GM12878 (cell line): ENCODE measurements around the gene LRP1. TPM values are rescaled to one million over a fixed set of nuclear protein-coding genes. Genes with fewer than 3 reads are reported as not detected.

Experiments
- ATAC-seq: fragments of 200-7000 bp; cut with Tn5 transposase; 3 replicates; pipeline ENCODE4 v1.9.1; 2020; ENCODE audit warnings: mild to moderate bottlenecking, moderate library complexity
- BruUV-seq: library from RNA; stranded (reverse); fragments of 400-500 nt; replicated peaks from 2 replicates; lab custom pipeline; 2021; lab: Mats Ljungman, UMichigan
- CTCF ChIA-PET: fragments of 300-600 bp; sonication (Branson Sonifier 250); formaldehyde crosslinking; extraction: SDS; loops from one replicate; lab custom pipeline; 2021; ENCODE audit warnings: inconsistent platforms; lab: Yijun Ruan, JAX
- POLR2A ChIA-PET: fragments of 350-600 bp; formaldehyde crosslinking; extraction: SDS; loops from one replicate; lab custom pipeline; 2021; ENCODE audit warnings: inconsistent platforms; lab: Charles Lee
- RAD21 ChIA-PET: fragments of 300-600 bp; sonication (Branson Sonifier 250); formaldehyde crosslinking; loops from one replicate; lab custom pipeline; 2023; ENCODE audit warnings: antibody characterized with exemption; ENCODE audit not compliant: unreplicated experiment; lab: Charles Lee
- SMC1A ChIA-PET: fragments of 300-600 bp; sonication (Branson Sonifier 250); formaldehyde crosslinking; loops from one replicate; lab custom pipeline; 2023; ENCODE audit not compliant: unreplicated experiment, uncharacterized antibody; lab: Charles Lee
- DNase-seq: peaks from one replicate; pipeline ENCODE4 v3.0.0-alpha.2; 2011; ENCODE audit warnings: low read depth, low spot score
- FAIRE-seq: peaks from 3 replicates; lab custom pipeline; 2011; peaks lifted over from hg19 to GRCh38; lab: Jason Lieb, UNC
- H2AFZ ChIP-seq: 2 replicates; pipeline ENCODE4 v1.6.0; 2011; ENCODE audit warnings: low read depth, low read length, control low read depth; ENCODE audit not compliant: control insufficient read depth
- H3K27ac ChIP-seq: 2 replicates; pipeline ENCODE4 v1.5.1; 2011; ENCODE audit warnings: control low read depth; ENCODE audit not compliant: control insufficient read depth, insufficient read depth
- H3K27me3 ChIP-seq, 2 experiments: replicated peaks in 1 of 2; 2 replicates each; pipeline versions ENCODE4 v1.6.0 to v1.6.1; 2011; ENCODE audit warnings: low read length in 1 of 2; ENCODE audit not compliant: control insufficient read depth in 2 of 2, insufficient read depth in 2 of 2
- H3K36me3 ChIP-seq, 2 experiments: 2 replicates each; pipeline ENCODE4 v1.5.1; 2011; ENCODE audit warnings: low read length in 1 of 2; ENCODE audit not compliant: control insufficient read depth in 2 of 2, insufficient read depth in 2 of 2
- H3K4me1 ChIP-seq: 2 replicates; pipeline ENCODE4 v1.6.1; 2011; ENCODE audit warnings: mild to moderate bottlenecking, low read length, moderate library complexity, mixed read lengths; ENCODE audit not compliant: control insufficient read depth, insufficient read depth
- H3K4me2 ChIP-seq: 2 replicates; pipeline ENCODE4 v1.6.0; 2011; ENCODE audit warnings: control low read depth; ENCODE audit not compliant: control insufficient read depth, insufficient read depth
- H3K4me3 ChIP-seq: fragments of 200-600 bp; sonication (generic); 2 replicates; pipeline ENCODE4 v1.5.1; 2016
- H3K79me2 ChIP-seq: 2 replicates; pipeline ENCODE4 v1.6.0; 2011; ENCODE audit warnings: low read length; ENCODE audit not compliant: control insufficient read depth, insufficient read depth
- H3K9ac ChIP-seq: 2 replicates; pipeline ENCODE4 v1.8.0; 2011; ENCODE audit warnings: low read length, control low read depth, mixed read lengths; ENCODE audit not compliant: control insufficient read depth, insufficient read depth
- H3K9me3 ChIP-seq: replicated peaks from 3 replicates; pipeline ENCODE4 v1.5.1; 2011; ENCODE audit warnings: mild to moderate bottlenecking, low read length; ENCODE audit not compliant: control insufficient read depth, insufficient read depth
- H4K20me1 ChIP-seq: 2 replicates; pipeline ENCODE4 v1.6.0; 2011; ENCODE audit not compliant: control insufficient read depth, insufficient read depth
- BCL11A ChIP-seq: IDR thresholded peaks from 2 replicates; pipeline ENCODE4 v1.6.1; 2011; ENCODE audit warnings: low read depth, low read length
- DPF2 ChIP-seq: fragments of 450-650 bp; IDR thresholded peaks from 2 replicates; pipeline ENCODE4 v1.6.1; 2017; ENCODE audit warnings: mild to moderate bottlenecking
- ESRRA ChIP-seq: IDR thresholded peaks from 2 replicates; pipeline ENCODE4 v1.6.1; 2012; ENCODE audit warnings: mild to moderate bottlenecking, low read length, improper control_type of control experiment
- FOS ChIP-seq: IDR thresholded peaks from 3 replicates; pipeline ENCODE4 v1.6.1; 2011; ENCODE audit warnings: borderline replicate concordance; ENCODE audit not compliant: insufficient read length; ENCODE audit errors: extremely low read depth
- GABPA ChIP-seq: IDR thresholded peaks from 2 replicates; pipeline ENCODE4 v1.6.1; 2014; ENCODE audit warnings: antibody characterized with exemption, low read depth, mild to moderate bottlenecking, inconsistent platforms
- KLF5 ChIP-seq: fragments of 450-650 bp; IDR thresholded peaks from 2 replicates; pipeline ENCODE4 v1.6.1; 2014; ENCODE audit warnings: mild to moderate bottlenecking; ENCODE audit not compliant: partially characterized antibody
- RAD51 ChIP-seq: fragments of 450-650 bp; IDR thresholded peaks from 2 replicates; pipeline ENCODE4 v1.6.1; 2016; ENCODE audit warnings: moderate library complexity, mild to moderate bottlenecking, inconsistent platforms
- RCOR1 ChIP-seq: conservative IDR thresholded peaks from 2 replicates; pipeline ENCODE4 v1.6.1; 2012; ENCODE audit warnings: low read depth, low read length, improper control_type of control experiment
- RUNX3 ChIP-seq: IDR thresholded peaks from 2 replicates; pipeline ENCODE4 v1.6.1; 2012; ENCODE audit warnings: low read length, inconsistent platforms
- TBL1XR1 ChIP-seq: IDR thresholded peaks from 2 replicates; pipeline ENCODE4 v1.6.1; 2012; ENCODE audit warnings: low read depth, low read length, improper control_type of control experiment
- YBX1 ChIP-seq: fragments of 450-650 bp; IDR thresholded peaks from 2 replicates; pipeline ENCODE4 v1.6.1; 2016; ENCODE audit warnings: antibody characterized with exemption
- ZNF274 ChIP-seq: IDR thresholded peaks from one replicate; pipeline ENCODE4 v1.8.0; 2011; ENCODE audit not compliant: insufficient read length, insufficient read depth
- WGBS: methylation state at CpG from one replicate; pipeline ENCODE4 v1.1.6; 2016; ENCODE audit warnings: low lambda C conversion rate; ENCODE audit not compliant: insufficient replicate concordance, insufficient coverage; ENCODE audit errors: missing lambda C conversion rate; 5-methylcytosine and 5-hydroxymethylcytosine counted together
- in situ Hi-C: fragments of 300-500 bp; cut with MboI; formaldehyde crosslinking; loops from 9 replicates; pipeline ENCODE4 v1.14.3; 2018; ENCODE audit warnings: mixed read lengths
- intact Hi-C: fragments of 100-400 bp; cut with micrococcal nuclease; formaldehyde crosslinking; loops from one replicate; pipeline ENCODE4 v1.14.2; 2022; ENCODE audit not compliant: unreplicated experiment
- polyA plus RNA-seq, 11 experiments: library from polyadenylated mRNA; depleted of rRNA in 4 of 11; unstranded in 6 of 11; stranded (reverse) in 5 of 11; fragments of >200 nt; fragmentation: Nextera tagmentation in 4 of 11; fragmentation: Illumina TruSeq in 1 of 11; extraction: Ambion mirVana in 4 of 11; extraction: Trizol in 1 of 11; gene quantifications; 1 replicate in 1 of 11; 2 replicates in 10 of 11; pipeline versions ENCODE4 v1.2.1 to v1.2.3, GENCODE V29; 2011 to 2016; ENCODE audit warnings: inconsistent platforms in 2 of 11, missing spikeins in 2 of 11, low read depth in 1 of 11
- total RNA-seq, 4 experiments: library from RNA; depleted of rRNA in 3 of 4; stranded (reverse); fragments of >200 nt in 3 of 4; fragmentation: Illumina TruSeq in 1 of 4; extraction: Trizol in 1 of 4; gene quantifications; 2 replicates each; pipeline versions ENCODE4 v1.2.1 to v1.2.3, GENCODE V29; 2013 to 2021
- TF ChIP-seq, protein P1 (sequence below): IDR thresholded peaks from 2 replicates; pipeline ENCODE4 v1.6.1; 2012; ENCODE audit warnings: low read depth, low read length, improper control_type of control experiment
- TF ChIP-seq, protein P2 (sequence below): IDR thresholded peaks from 2 replicates; pipeline ENCODE4 v1.6.1; 2012; ENCODE audit warnings: low read depth, low read length, improper control_type of control experiment
- TF ChIP-seq, protein P3 (sequence below): IDR thresholded peaks from 2 replicates; pipeline ENCODE4 v1.6.1; 2011; ENCODE audit warnings: low read depth, low read length, improper control_type of control experiment, borderline replicate concordance

LRP1 gene
- total and polyA plus RNA-seq, 10 of the 15 experiments (the other 5 are each of a cell fraction or from before 2014, with no cell fraction given), result under 0.01 to 1.1 (median 0.20) TPM; not detected in 2

DNA sequence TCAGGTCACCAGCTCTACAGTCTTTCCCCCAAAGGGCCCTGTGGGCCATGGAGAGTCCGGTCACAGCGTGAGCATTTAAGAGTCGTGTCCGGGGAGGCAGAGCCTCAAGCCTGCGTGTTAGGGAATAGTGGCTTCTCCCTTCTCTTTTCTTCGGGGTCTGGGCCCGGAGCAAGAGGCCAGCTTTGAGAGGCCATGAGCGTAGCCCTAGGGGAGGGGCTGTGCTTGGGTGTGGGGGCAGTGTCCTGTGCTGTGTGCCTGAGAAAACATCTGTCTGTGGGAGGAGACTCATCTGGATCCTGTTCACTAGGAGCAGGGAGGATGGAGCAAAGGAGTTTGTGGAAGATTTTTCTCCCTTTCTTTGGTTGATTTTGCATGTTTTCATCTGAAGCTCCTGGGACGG, 13.8 kb downstream of the LRP1 start:
- in situ Hi-C loops, result no loop called here
- H3K27ac ChIP-seq, result no peak overlapping the region
- no TSS peak for BruUV-seq
- ChIA-PET CTCF (interaction anchor here (2.9 kb wide), 1 partner anchor 17 kb away, joined by 13 read pairs; no protein-coding TSS in a partner anchor), POLR2A (no interaction called here), SMC1A (no interaction called here), RAD21 (no interaction called here)
- no peaks in the 10 kb centered on the region for H3K36me3 ChIP-seq
- H2AFZ ChIP-seq, result no peak overlapping the region
- no peaks in the 10 kb centered on the region for H3K9me3 ChIP-seq
- intact Hi-C loops, result no loop called here
- no peak overlapping the region for H3K4me3 ChIP-seq
- peaks cover 0 to 3% of the 10 kb centered on the region in 2 experiments; a peak in 2 of 4 replicates for H3K27me3 ChIP-seq
- DNase-seq (no peak), FAIRE-seq (no peak), ATAC-seq (no peak)
- 61% methylated on average over 9 of the region's 9 CpGs for WGBS
- no peak for TF ChIP-seq RAD51
- no peak for TF ChIP-seq FOS
- no peak for TF ChIP-seq TBL1XR1
- TF ChIP-seq RUNX3, result no peak
- TF ChIP-seq BCL11A, result no peak
- H3K9ac ChIP-seq, result no peak overlapping the region
- H3K4me1 ChIP-seq, result no peaks in the 10 kb centered on the region
- H3K79me2 ChIP-seq, result no peaks in the 10 kb centered on the region
- no peaks in the 10 kb centered on the region for H4K20me1 ChIP-seq
- H3K4me2 ChIP-seq, result no peak overlapping the region

DNA sequence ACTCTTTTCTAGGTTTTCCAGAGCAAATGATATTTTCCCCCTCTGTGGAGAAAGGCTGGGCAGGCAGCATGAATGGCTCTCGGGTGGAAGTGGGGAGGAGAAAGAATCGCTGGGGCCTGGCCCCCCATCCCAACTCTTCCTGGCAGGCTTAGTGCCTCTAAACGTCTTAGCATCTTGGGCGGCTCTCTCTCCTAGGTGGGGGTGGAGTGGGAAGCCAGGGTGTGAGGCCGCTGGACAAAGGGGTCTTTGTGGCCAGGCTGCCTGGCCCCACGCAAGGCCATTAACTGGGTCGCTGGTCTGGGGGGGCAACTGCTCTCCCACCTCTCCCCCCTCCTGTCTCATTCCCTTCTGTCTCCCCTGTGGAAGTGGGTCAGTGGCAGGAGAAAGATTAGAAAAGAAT, 14.4 kb downstream of the LRP1 start:
- Histone ChIP-seq H3K27ac (no peak overlapping the region), H3K4me3 (no peak overlapping the region), H3K79me2 (no peaks in the 10 kb centered on the region), H4K20me1 (no peaks in the 10 kb centered on the region), H3K9ac (no peak overlapping the region), H3K4me1 (no peaks in the 10 kb centered on the region), H2AFZ (no peak overlapping the region), H3K27me3 (peaks cover 0 to 3% of the 10 kb centered on the region in 2 experiments; a peak in 2 of 4 replicates), H3K4me2 (no peak overlapping the region), H3K36me3 (no peaks in the 10 kb centered on the region), H3K9me3 (no peaks in the 10 kb centered on the region)
- RAD21 ChIA-PET, result no interaction called here
- CTCF ChIA-PET, result interaction anchor here (2.9 kb wide), 1 partner anchor 18 kb away, joined by 13 read pairs; no protein-coding TSS in a partner anchor
- in situ Hi-C loops (no loop called here), intact Hi-C loops (no loop called here)
- WGBS, result 25% methylated on average over 7 of the region's 7 CpGs
- SMC1A ChIA-PET, result no interaction called here
- DNase-seq (no peak), FAIRE-seq (no peak), ATAC-seq (no peak)
- BruUV-seq, result no TSS peak
- POLR2A ChIA-PET, result no interaction called here
- no peak for TF ChIP-seq YBX1
- TF ChIP-seq ZNF274, result no peak
- no peak for TF ChIP-seq ESRRA
- no peak for TF ChIP-seq RCOR1
- no peak for TF ChIP-seq GABPA
- TF ChIP-seq DPF2, result no peak
- TF ChIP-seq, protein P1, sequence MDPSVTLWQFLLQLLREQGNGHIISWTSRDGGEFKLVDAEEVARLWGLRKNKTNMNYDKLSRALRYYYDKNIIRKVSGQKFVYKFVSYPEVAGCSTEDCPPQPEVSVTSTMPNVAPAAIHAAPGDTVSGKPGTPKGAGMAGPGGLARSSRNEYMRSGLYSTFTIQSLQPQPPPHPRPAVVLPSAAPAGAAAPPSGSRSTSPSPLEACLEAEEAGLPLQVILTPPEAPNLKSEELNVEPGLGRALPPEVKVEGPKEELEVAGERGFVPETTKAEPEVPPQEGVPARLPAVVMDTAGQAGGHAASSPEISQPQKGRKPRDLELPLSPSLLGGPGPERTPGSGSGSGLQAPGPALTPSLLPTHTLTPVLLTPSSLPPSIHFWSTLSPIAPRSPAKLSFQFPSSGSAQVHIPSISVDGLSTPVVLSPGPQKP, result no peak
- TF ChIP-seq KLF5, result no peak
- TF ChIP-seq, protein P2, sequence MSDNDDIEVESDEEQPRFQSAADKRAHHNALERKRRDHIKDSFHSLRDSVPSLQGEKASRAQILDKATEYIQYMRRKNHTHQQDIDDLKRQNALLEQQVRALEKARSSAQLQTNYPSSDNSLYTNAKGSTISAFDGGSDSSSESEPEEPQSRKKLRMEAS, result no peak
- TF ChIP-seq, protein P3, sequence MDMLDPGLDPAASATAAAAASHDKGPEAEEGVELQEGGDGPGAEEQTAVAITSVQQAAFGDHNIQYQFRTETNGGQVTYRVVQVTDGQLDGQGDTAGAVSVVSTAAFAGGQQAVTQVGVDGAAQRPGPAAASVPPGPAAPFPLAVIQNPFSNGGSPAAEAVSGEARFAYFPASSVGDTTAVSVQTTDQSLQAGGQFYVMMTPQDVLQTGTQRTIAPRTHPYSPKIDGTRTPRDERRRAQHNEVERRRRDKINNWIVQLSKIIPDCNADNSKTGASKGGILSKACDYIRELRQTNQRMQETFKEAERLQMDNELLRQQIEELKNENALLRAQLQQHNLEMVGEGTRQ, result no peak
